ENCODE data around the gene TRIM37. TPM values are rescaled to one million over a fixed set of nuclear protein-coding genes. Genes with fewer than 3 reads are reported as not detected.
"Not testable (repeated sequence)": the region's sequence is repeated elsewhere in the genome, so short reads cannot be mapped to it uniquely, and the experiment has no call there.

TRIM37 gene
- total and polyA plus RNA-seq, 10 donors = 6.2 to 28.1 (median 16.9) TPM

- intact Hi-C loops (cut with DNase I; ENCODE audit: low total_unique reads) = no loop called here
- DNase-seq = no peak
- H3K27ac ChIP-seq = no peak overlapping the region
- H3K9me3 ChIP-seq = peaks cover 0 to 6% (median 0%) of the 10 kb centered on the region in 8 donors
- H3K36me3 ChIP-seq = peaks cover 0 to 51% (median 6%) of the 10 kb centered on the region in 6 donors
- no peaks in the 10 kb centered on the region for H3K27me3 ChIP-seq (replicated peaks in 1 of 7)
- peaks cover 0 to 27% (median 10%) of the 10 kb centered on the region in 6 donors for H3K4me1 ChIP-seq
- no peak overlapping the region for H3K4me3 ChIP-seq
- TF ChIP-seq CTCF (IDR thresholded peaks at IDR 0.05 in 8 of 11, conservative IDR thresholded peaks at IDR 0.05 in 3 of 11) (no peak), POLR2AphosphoS5 (IDR thresholded peaks at IDR 0.05) (no peak), POLR2A (IDR thresholded peaks at IDR 0.05) (no peak)
Observed at GRCh38 chr17:59097876-59098275, 8.8 kb downstream of the TRIM37 start.

GRCh38 chr17:59094861-59095530 is 11.7 kb downstream of the TRIM37 start:
- intact Hi-C loops (cut with DNase I; ENCODE audit: low total_unique reads) = no loop called here
- H3K27ac ChIP-seq = no peak overlapping the region
- peaks cover 0 to 36% (median 4%) of the 10 kb centered on the region in 6 donors for H3K36me3 ChIP-seq
- H3K27me3 ChIP-seq (replicated peaks in 1 of 7) = no peaks in the 10 kb centered on the region
- TF ChIP-seq POLR2AphosphoS5 (IDR thresholded peaks at IDR 0.05) (no peak), POLR2A (IDR thresholded peaks at IDR 0.05) (no peak)
- WGBS, 5 donors = 90 to 98% (median 93%) methylated on average over 6 of the region's 6 CpGs
- peaks cover 0 to 6% (median 0%) of the 10 kb centered on the region in 8 donors for H3K9me3 ChIP-seq
- no peak for DNase-seq
- H3K4me1 ChIP-seq = peaks cover 0 to 25% (median 8%) of the 10 kb centered on the region in 6 donors
- H3K4me3 ChIP-seq = no peak overlapping the region

GRCh38 chr17:59093702-59094231 is 12.9 kb downstream of the TRIM37 start:
- H3K4me1 ChIP-seq = peaks cover 0 to 25% (median 8%) of the 10 kb centered on the region in 6 donors
- H3K4me3 ChIP-seq = no peak overlapping the region
- DNase-seq = no peak
- peaks cover 0 to 37% (median 14%) of the 10 kb centered on the region in 6 donors for H3K36me3 ChIP-seq
- 55 to 73% (median 62%) methylated on average over 8 of the region's 8 CpGs for WGBS, 5 donors
- no peaks in the 10 kb centered on the region for H3K27me3 ChIP-seq (replicated peaks in 1 of 7)
- TF ChIP-seq POLR2AphosphoS5 (IDR thresholded peaks at IDR 0.05) (peak in 2 of 3 donors; percentile 14 to 50), POLR2A (IDR thresholded peaks at IDR 0.05) (no peak)
- H3K9me3 ChIP-seq = peaks cover 0 to 6% (median 0%) of the 10 kb centered on the region in 8 donors
- peak overlapping the region in 4 of 8 donors; percentile 2 to 55 (median 38) for H3K27ac ChIP-seq
- intact Hi-C loops (cut with DNase I; ENCODE audit: low total_unique reads) = no loop called here

- no peak overlapping the region for H3K4me3 ChIP-seq
- intact Hi-C loops (cut with DNase I; ENCODE audit: low total_unique reads) = no loop called here
- DNase-seq = no peak
- H3K27ac ChIP-seq = peak overlapping the region in 4 of 8 donors; percentile 2 to 55 (median 38)
- H3K36me3 ChIP-seq = peaks cover 0 to 38% (median 19%) of the 10 kb centered on the region in 6 donors
- H3K27me3 ChIP-seq (replicated peaks in 1 of 7) = no peaks in the 10 kb centered on the region
- WGBS, 5 donors = 66 to 88% (median 77%) methylated on average over 4 of the region's 4 CpGs
- H3K9me3 ChIP-seq = peaks cover 0 to 6% (median 0%) of the 10 kb centered on the region in 8 donors
- TF ChIP-seq POLR2AphosphoS5 (IDR thresholded peaks at IDR 0.05) (no peak), POLR2A (IDR thresholded peaks at IDR 0.05) (no peak), CTCF (IDR thresholded peaks at IDR 0.05 in 8 of 11, conservative IDR thresholded peaks at IDR 0.05 in 3 of 11) (no peak)
- peaks cover 0 to 25% (median 8%) of the 10 kb centered on the region in 6 donors for H3K4me1 ChIP-seq
Observed at GRCh38 chr17:59093145-59093701, 13.5 kb downstream of the TRIM37 start.

- H3K4me3 ChIP-seq; DNase-seq; H3K27ac ChIP-seq; H3K27me3 ChIP-seq (replicated peaks in 1 of 7); intact Hi-C loops (cut with DNase I; ENCODE audit: low total_unique reads); H3K9me3 ChIP-seq: not testable (repeated sequence)
- 94 to 98% (median 95%) methylated on average over 12 of the region's 12 CpGs for WGBS, 5 donors
- Histone ChIP-seq H3K36me3 (peaks cover 0 to 54% (median 26%) of the 10 kb centered on the region in 6 donors), H3K4me1 (peaks cover 0 to 25% (median 8%) of the 10 kb centered on the region in 6 donors)
Observed at GRCh38 chr17:59090593-59090992, 16.1 kb downstream of the TRIM37 start.

Data from spleen (tissue), 11 donors.